Superior temporal gyrus (tissue), 1 donor: Measurements from ENCODE around the gene NTF4.
A peak's percentile ranks its signal among the peaks of the same experiment; 100 is the strongest.

Experiments used
- DNase-seq: peaks from one replicate; pipeline ENCODE4 v3.0.0-alpha.2; 2016; ENCODE audit errors: extremely low spot score

NTF4 gene

GRCh38 chr19:49091391-49092038 is 26.9 kb upstream of the NTF4 start:
- DNase-seq: no peak

- no peak for DNase-seq
Measured at GRCh38 chr19:49086296-49086695, 21.7 kb upstream of the NTF4 start.

- DNase-seq: no peak
Measured at GRCh38 chr19:49085868-49086232, 21.2 kb upstream of the NTF4 start.

DNA sequence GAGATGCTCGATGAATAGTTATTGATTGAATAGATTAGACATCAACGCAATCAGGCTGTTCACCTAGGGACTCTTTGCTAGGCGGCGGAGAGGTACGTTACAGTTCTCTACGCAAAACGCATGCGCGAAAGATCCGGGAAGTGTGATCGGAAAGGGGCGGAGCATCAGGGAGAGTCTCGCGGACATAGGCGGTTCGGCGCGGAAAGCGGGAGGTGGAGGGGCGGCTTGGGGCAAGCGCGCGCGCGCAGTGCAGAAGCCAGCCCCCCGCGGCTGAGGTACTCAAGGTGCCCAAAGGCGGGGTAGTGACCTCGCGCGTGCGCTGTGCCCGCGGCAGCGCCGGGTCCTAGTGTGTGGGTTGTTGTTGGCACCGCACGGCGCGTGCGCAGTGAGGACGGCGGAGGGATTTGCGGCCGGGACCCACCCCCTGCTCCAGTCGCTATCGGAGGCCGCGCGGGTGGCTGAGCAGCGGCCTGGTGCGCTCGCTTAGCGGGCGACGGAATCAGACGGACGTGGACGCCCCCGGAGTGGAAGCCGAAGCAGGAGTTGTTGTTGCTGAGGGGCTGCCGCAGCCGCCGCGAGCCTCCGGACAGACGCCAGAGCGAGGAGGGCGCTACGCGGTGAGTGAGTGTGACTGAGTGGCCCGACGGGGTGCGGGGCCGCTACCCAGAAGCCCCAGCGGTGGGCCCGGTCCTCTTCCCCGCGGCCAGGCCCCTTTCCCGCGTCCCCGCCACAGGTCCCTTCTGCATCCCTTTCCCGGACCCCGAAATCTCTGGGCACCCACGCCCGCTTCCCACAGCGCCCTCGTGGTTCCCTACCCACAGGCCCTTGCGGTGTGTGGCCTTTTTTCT is 20.6 kb upstream of the NTF4 start, which contains the start of gene SNRNP70:
Gene SNRNP70, plus strand, starts transcription at position 432 of the 848 bp plus-strand sequence. CDS start 964 bp downstream, outside the sequence.
- DNase-seq: peak; percentile 99

GRCh38 chr19:49084206-49085019 is 19.8 kb upstream of the NTF4 start:
- DNase-seq: no peak

- DNase-seq: no peak
Measured at GRCh38 chr19:49081273-49081672, 16.7 kb upstream of the NTF4 start.

- no peak for DNase-seq
Measured at GRCh38 chr19:49080392-49080791, 15.8 kb upstream of the NTF4 start.

DNA sequence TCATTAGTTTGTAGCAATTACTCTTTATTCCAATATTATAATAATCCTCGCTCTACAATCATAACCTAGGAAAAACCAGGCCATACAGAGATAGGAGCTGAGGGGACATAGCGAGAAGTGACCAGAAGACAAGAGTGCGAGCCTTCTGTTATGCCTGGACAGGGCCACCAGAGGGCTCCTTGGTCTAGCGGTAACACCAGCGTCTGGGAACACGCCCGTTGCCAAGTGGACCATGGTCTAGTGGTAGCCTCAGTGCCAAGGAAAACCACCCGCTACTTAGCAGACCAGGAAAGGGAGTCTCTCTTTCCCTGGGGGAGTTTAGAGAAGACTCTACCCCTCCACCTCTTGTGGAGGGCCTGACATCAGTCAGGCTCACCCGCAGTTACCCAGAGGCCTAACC is 10.3 kb upstream of the NTF4 start:
- DNase-seq: peak; percentile 49

- DNase-seq: no peak
Measured at GRCh38 chr19:49073514-49074378, 9.1 kb upstream of the NTF4 start.

GRCh38 chr19:49071860-49072547 is 7.4 kb upstream of the NTF4 start:
- no peak for DNase-seq

GRCh38 chr19:49070416-49070815 is 5.8 kb upstream of the NTF4 start:
- DNase-seq: no peak

GRCh38 chr19:49069026-49069425 is 4.4 kb upstream of the NTF4 start:
- no peak for DNase-seq

DNA sequence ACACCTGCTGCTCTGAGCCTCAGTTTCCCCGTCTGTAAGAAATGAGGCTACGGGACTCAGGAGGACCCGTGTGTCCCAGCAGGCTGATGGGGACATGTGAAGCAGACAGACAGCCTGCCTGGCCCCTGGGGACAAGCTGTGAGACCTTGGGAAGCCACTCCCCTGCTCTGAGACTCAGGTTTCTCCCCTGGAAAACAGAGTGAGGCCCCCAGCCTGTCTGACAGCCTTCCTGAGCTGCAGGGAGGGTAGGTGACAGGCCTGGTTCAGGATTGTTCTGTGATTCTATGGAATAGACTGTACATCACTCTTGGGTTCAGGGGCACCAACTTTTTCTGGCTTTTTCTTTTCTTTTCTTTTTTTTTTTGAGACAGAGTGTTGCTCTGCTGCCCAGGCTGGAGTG is 2.9 kb upstream of the NTF4 start:
- DNase-seq: no peak

DNA sequence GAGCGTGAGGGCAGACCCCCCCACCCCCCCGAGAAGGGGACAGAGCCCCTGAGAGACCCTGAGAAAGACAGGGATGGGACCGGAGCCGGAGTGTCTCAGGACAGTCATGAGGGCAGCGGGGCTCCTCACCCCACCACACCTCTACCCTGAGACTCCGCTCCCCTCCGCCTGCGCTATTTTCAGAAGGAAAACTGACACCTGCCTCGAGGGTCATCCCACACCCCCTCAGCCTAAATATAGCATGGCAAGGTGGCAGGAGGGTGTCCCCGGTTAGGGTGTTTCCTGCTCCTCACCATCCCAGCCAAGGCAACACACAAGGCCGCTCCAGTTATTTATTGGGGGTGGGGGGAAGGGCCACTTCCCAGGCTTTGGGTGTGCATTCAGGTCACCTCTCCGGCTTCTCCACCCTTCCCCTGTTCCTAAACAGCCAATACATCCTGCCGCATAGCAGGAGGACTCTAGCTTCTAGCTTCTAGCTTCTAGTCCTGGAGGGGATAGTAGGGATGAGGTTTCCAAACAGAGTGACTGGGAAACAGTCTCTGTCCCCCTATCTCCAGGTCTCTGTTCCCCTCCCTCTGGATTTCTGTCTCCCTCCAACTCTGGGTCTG is 1.4 kb upstream of the NTF4 start:
- no peak for DNase-seq

GRCh38 chr19:49064029-49064629 is 489 bp downstream of the NTF4 start:
- no peak for DNase-seq

GRCh38 chr19:49061445-49061844 is 3.2 kb downstream of the NTF4 start:
- DNase-seq: no peak

DNA sequence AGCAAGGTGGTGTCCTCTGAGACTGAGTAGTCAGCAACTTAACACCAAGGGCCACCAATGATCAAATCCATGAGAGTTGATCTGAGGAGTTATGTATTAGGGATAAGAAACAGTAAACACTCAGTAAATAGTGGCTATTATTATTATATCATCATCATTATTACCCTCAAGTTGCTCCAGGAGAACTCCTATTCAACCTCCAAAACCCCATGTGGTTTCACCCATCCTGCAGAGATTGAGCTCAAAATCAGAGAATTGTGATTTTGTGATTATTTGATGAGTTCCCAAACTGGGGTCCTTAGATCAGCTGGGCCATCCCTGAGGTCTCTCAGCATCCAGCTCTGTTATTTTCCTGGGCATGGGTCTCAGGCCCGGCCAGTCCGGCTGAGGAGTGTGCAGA is 3.6 kb downstream of the NTF4 start:
- DNase-seq: no peak

GRCh38 chr19:49059053-49059452 is 5.6 kb downstream of the NTF4 start:
- no peak for DNase-seq

DNA sequence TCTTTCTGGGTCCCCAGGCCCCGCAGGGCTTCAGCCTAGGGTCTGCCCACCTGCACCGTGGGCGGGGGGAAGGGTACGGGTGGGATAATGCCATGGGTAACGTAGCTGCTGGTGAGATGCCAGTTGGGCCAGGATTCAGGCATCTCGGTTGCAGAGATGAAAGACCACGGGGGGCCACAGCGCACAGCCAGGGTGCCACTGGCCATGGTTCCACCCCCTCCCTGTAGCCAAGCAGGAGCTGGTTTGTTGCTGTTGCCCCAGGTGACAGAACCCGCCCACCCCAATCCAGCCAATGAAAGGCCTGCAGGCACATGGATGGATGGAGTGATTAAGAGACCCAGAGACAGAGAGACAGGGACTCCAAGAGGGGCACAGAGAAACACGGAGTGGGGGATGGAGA is 6.1 kb downstream of the NTF4 start:
- no peak for DNase-seq

DNA sequence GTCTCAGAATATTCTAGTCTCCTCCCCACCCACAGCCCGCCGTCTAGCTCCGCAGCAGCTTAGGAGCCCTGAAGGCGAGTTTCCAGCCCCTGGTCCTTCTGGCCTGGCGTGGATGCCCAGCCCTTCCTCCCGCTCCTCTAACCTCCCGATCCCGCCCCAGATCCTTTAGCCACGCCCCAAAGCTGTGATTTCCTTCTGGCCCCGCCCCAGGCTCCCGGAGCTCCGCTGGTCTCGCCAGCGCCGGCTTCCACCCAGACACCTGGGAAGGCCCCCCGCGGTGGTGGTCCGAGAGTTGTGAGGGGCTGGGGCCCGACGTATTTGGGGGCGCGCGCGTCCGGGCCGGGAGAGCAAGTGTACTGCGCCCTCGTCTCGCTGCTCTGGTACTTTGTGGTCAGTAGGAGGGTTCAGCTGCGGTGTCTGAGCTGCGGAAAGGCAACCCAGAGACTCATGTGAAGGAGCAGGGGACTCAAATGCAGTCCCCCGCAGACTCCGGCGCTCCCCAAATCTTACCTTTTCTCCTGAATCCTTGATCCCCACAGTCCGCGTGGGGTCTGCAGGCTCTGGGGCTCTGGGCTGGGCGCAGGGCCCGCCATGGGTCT is 6.9 kb downstream of the NTF4 start, which contains the start of gene CGB7:
Gene CGB7, minus strand, starts transcription at position 114 of the 599 bp plus-strand sequence. CDS start 2,374 bp downstream, outside the sequence.
- no peak for DNase-seq
